SK-N-SH treated with all-trans-retinoic acid at 6 μM for 48 hours (cell line): ENCODE results near the gene STXBP5.

Experiments
- CREB5 ChIP-seq: fragments of 250-450 bp; sonication (Bioruptor Pico); IDR thresholded peaks from 2 replicates; pipeline ENCODE4 v1.5.1; 2020; ENCODE audit warnings: low read depth, mild to moderate bottlenecking, moderate library complexity
- PATZ1 ChIP-seq: fragments of 250-450 bp; sonication (Bioruptor Pico); IDR thresholded peaks from 2 replicates; pipeline ENCODE4 v1.8.0; 2020; ENCODE audit warnings: mild to moderate bottlenecking, moderate library complexity, borderline replicate concordance
- RARB ChIP-seq: fragments of 250-450 bp; sonication (Bioruptor Pico); IDR thresholded peaks from 2 replicates; pipeline ENCODE4 v1.8.0; 2021; ENCODE audit warnings: mild to moderate bottlenecking, moderate library complexity

- TF ChIP-seq CREB5 (no peak), RARB (CRISPR knock-in tag) (no peak), PATZ1 (CRISPR knock-in tag) (no peak)
These were observed 25.9 kb upstream of the STXBP5 start for GRCh38 chr6:147178355-147178754.
